Measurements from ENCODE around the gene RPA1. TPM values are rescaled to one million over a fixed set of nuclear protein-coding genes. Genes with fewer than 3 reads are reported as not detected.

RPA1 gene
- total and polyA plus RNA-seq, 7 experiments from 2014 or later, result 57.8 to 264 (median 85.2) TPM

DNA sequence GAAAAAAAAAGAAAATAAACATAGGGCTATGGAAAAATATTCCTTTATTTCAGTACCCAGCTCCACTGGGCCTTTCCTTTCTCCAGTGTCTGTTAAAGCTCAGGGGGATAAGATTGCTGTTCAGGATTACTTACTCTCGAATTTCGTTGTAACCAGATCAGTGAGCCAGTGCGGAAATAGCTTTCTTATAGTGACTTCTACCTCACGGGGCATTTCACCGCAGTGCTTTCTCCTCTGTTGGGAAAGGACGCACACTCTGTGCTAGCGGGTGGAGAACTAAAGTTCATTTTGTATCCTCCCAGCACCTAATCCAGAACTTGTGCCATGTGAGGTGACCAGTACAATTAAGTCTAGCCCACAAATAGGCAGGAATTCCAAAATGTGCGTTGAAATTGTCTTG lies 38.3 kb downstream of the RPA1 start:
- Mint-ChIP-seq H3K36me3 (peaks cover 0 to 29% (median 4%) of the 10 kb centered on the region in 5 donors), H3K9me3 (peaks cover 0 to 4% (median 0%) of the 10 kb centered on the region in 11 donors), H3K27ac (peak overlapping the region in 3 of 9 donors; percentile 47 to 98 (median 91)), H3K27me3 (no peaks in the 10 kb centered on the region), H3K4me3 (no peak overlapping the region), H3K4me1 (peaks cover 31 to 61% (median 50%) of the 10 kb centered on the region in 7 donors)
- Histone ChIP-seq H3K27me3 (ENCODE audit: control insufficient read depth in 2 of 2, insufficient read depth in 2 of 2, low read length in 2 of 2) (no peaks in the 10 kb centered on the region), H3K4me3 (ENCODE audit: low read length) (no peak overlapping the region), H3K4me1 (ENCODE audit: control insufficient read depth in 2 of 2, insufficient read depth in 2 of 2, low read length in 2 of 2) (peaks cover 29 to 33% of the 10 kb centered on the region in 2 donors), H3K9me3 (ENCODE audit: control insufficient read depth in 2 of 3, low read length in 3 of 3) (no peaks in the 10 kb centered on the region), H3K36me3 (ENCODE audit: control insufficient read depth in 2 of 3, insufficient read depth in 3 of 3, low read length in 3 of 3) (peaks cover 0 to 1% (median 0%) of the 10 kb centered on the region in 3 experiments), H3K27ac (ENCODE audit: low read depth, low read length) (no peak overlapping the region)
- CTCF ChIA-PET, result interaction anchor here (0.7 kb wide), 1 partner anchor 48 kb away, joined by 4 read pairs; no protein-coding TSS in a partner anchor
- POLR2A ChIA-PET, result interaction anchor here (0.7 kb wide), 1 partner anchor 54 kb away, joined by 3 read pairs; no protein-coding TSS in a partner anchor
- intact Hi-C loops (cut with micrococcal nuclease), result no loop called here
- ATAC-seq, result no peak
- no peak for DNase-seq

DNA sequence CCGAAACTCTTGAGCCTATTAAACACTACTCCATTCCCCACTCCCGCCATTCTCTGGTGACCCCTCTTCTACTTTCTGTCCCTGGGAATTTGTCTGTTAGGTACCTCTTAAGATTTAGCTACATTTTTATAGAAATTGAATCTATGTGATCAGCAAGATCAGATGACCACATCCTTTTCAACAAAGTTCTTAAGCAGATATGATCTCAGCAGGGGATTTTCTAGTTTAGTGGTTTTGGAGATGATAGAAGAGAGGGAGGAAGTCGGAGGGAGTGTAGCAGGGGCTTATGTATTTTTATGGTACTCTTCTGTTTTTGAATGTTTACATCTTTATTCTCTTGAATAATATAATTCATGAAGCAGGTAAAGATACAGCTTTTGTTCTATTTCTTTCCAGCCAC lies 40.8 kb downstream of the RPA1 start:
- peak overlapping the region; percentile 90 to 99 (median 96) for H3K27ac Mint-ChIP-seq
- CTCF ChIA-PET, result interaction anchor here (1.4 kb wide), 1 partner anchor 154 kb away, joined by 4 read pairs; no protein-coding TSS in a partner anchor
- peak overlapping the region; percentile 88 for H3K27ac ChIP-seq (ENCODE audit: low read depth, low read length)

DNA sequence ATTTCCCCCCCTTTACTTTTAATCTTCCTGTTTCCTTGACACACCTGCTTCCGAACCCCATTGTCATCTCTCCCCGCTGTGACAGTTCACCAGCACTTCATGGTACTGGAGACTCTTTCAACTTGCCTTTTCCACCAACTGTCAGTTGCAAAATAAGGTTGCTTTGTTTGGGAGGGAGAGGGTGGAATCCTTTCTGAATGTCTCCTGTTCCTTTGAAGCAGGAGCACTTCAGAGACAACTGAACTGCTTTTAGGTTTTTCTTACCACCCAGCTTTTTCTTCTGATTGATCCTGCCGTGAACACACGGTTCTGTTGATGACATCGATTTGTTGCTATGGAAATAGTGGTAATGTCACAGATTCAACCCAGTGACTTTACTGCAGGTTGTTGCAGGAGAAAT lies 42.0 kb downstream of the RPA1 start:
- H3K4me1 Mint-ChIP-seq, result peaks cover 43 to 78% (median 68%) of the 10 kb centered on the region in 7 donors
- intact Hi-C loops (cut with micrococcal nuclease), result loop anchor here (1.0 to 10.0 kb wide), 6 partner anchors 11 to 531 kb away; partner anchors contain the start of genes MNT (in 1 of the 2), OVCA2 (in 1 of the 2), RPA1 (in 1 of the 2) and RTN4RL1 (in 1 of the 2)
- Histone ChIP-seq H3K27me3 (ENCODE audit: control insufficient read depth in 2 of 2, insufficient read depth in 2 of 2, low read length in 2 of 2) (no peaks in the 10 kb centered on the region), H3K27ac (ENCODE audit: low read depth, low read length) (peak overlapping the region; percentile 88), H3K36me3 (ENCODE audit: control insufficient read depth in 2 of 3, insufficient read depth in 3 of 3, low read length in 3 of 3) (peaks cover 8 to 20% (median 9%) of the 10 kb centered on the region in 3 experiments), H3K4me3 (ENCODE audit: low read length) (peak overlapping the region; percentile 11), H3K9me3 (ENCODE audit: control insufficient read depth in 2 of 3, low read length in 3 of 3) (no peaks in the 10 kb centered on the region), H3K4me1 (ENCODE audit: control insufficient read depth in 2 of 2, insufficient read depth in 2 of 2, low read length in 2 of 2) (peaks cover 34 to 40% of the 10 kb centered on the region in 2 donors)
- peaks cover 3 to 49% (median 19%) of the 10 kb centered on the region in 5 donors for H3K36me3 Mint-ChIP-seq
- ChIA-PET CTCF (no interaction called here), POLR2A (interaction anchor here (0.7 to 1.0 kb wide), 3 partner anchors 12 to 188 kb away, joined by 3 read pairs; no protein-coding TSS in a partner anchor)
- H3K27ac Mint-ChIP-seq, result peak overlapping the region; percentile 90 to 99 (median 96)
- no peaks in the 10 kb centered on the region for H3K27me3 Mint-ChIP-seq
- H3K4me3 Mint-ChIP-seq, result peak overlapping the region; percentile 71 to 93 (median 84)
- peak; percentile 80 for ATAC-seq
- H3K9me3 Mint-ChIP-seq, result peaks cover 0 to 4% (median 0%) of the 10 kb centered on the region in 11 donors
- peak in 8 of 9 donors; percentile 30 to 90 (median 85) for DNase-seq

More for the DNA sequence above, 40.8 kb downstream of the RPA1 start:
- H3K9me3 ChIP-seq (ENCODE audit: control insufficient read depth in 2 of 3, low read length in 3 of 3), result no peaks in the 10 kb centered on the region
- H3K4me3 Mint-ChIP-seq, result peak overlapping the region; percentile 16 to 93 (median 82)
- no peaks in the 10 kb centered on the region for H3K27me3 ChIP-seq (ENCODE audit: control insufficient read depth in 2 of 2, insufficient read depth in 2 of 2, low read length in 2 of 2)
- no peaks in the 10 kb centered on the region for H3K27me3 Mint-ChIP-seq
- POLR2A ChIA-PET, result interaction anchor here (0.9 to 2.1 kb wide), 5 partner anchors 9 to 186 kb away, joined by 3 to 8 read pairs (median 3); no protein-coding TSS in a partner anchor
- peaks cover 43 to 79% (median 71%) of the 10 kb centered on the region in 7 donors for H3K4me1 Mint-ChIP-seq
- H3K36me3 ChIP-seq (ENCODE audit: control insufficient read depth in 2 of 3, insufficient read depth in 3 of 3, low read length in 3 of 3), result peaks cover 6 to 9% (median 6%) of the 10 kb centered on the region in 3 experiments
- peaks cover 34 to 40% of the 10 kb centered on the region in 2 donors for H3K4me1 ChIP-seq (ENCODE audit: control insufficient read depth in 2 of 2, insufficient read depth in 2 of 2, low read length in 2 of 2)
- intact Hi-C loops (cut with micrococcal nuclease), result loop anchor here (1.0 to 10.0 kb wide), 8 partner anchors 40 to 532 kb away; partner anchors contain the start of genes RPA1 (in 2 of the 2), MNT (in 1 of the 2), OVCA2 (in 1 of the 2) and RTN4RL1 (in 1 of the 2)
- H3K4me3 ChIP-seq (ENCODE audit: low read length), result no peak overlapping the region
- DNase-seq (peak in 7 of 9 donors; percentile 60 to 86 (median 79)), ATAC-seq (peak; percentile 81)
- H3K9me3 Mint-ChIP-seq, result peaks cover 0 to 4% (median 0%) of the 10 kb centered on the region in 11 donors
- peaks cover 0 to 45% (median 15%) of the 10 kb centered on the region in 5 donors for H3K36me3 Mint-ChIP-seq

DNA sequence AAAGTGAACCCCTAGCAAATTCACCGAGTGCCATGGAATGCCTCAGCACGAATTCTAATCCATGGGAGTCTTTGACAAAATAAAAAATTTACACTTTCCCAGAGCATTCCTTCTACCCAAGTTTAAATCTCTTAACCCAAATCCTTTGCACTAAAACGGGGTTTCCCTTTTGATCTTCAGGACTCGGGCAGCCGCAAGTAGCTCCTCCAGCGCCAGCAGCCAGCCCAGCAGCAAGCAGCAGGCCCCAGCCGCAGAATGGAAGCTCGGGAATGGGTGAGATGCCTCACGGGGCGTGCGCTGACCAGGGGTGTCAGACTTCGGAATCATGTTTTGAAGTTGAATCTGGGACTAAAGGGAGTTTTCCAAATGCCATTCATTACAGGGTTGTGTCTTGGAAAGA lies 42.4 kb downstream of the RPA1 start:
- H3K27me3 Mint-ChIP-seq, result no peaks in the 10 kb centered on the region
- H3K4me3 ChIP-seq (ENCODE audit: low read length), result peak overlapping the region; percentile 11
- H3K36me3 ChIP-seq (ENCODE audit: control insufficient read depth in 2 of 3, insufficient read depth in 3 of 3, low read length in 3 of 3), result peaks cover 12 to 25% (median 14%) of the 10 kb centered on the region in 3 experiments
- peak overlapping the region; percentile 90 to 99 (median 96) for H3K27ac Mint-ChIP-seq
- peak overlapping the region; percentile 71 to 93 (median 84) for H3K4me3 Mint-ChIP-seq
- H3K9me3 Mint-ChIP-seq, result peaks cover 0 to 4% (median 0%) of the 10 kb centered on the region in 11 donors
- H3K9me3 ChIP-seq (ENCODE audit: control insufficient read depth in 2 of 3, low read length in 3 of 3), result no peaks in the 10 kb centered on the region
- ChIA-PET POLR2A (interaction anchor here (0.6 to 1.0 kb wide), 4 partner anchors 11 to 188 kb away, joined by 3 to 6 read pairs (median 3); no protein-coding TSS in a partner anchor), CTCF (no interaction called here)
- peaks cover 34 to 40% of the 10 kb centered on the region in 2 donors for H3K4me1 ChIP-seq (ENCODE audit: control insufficient read depth in 2 of 2, insufficient read depth in 2 of 2, low read length in 2 of 2)
- intact Hi-C loops (cut with micrococcal nuclease), result loop anchor here (5.0 to 10.0 kb wide), 4 partner anchors 153 to 530 kb away; partner anchors contain the start of genes MNT (in 1 of the 2), OVCA2 (in 1 of the 2) and RTN4RL1 (in 1 of the 2)
- H3K27me3 ChIP-seq (ENCODE audit: control insufficient read depth in 2 of 2, insufficient read depth in 2 of 2, low read length in 2 of 2), result no peaks in the 10 kb centered on the region
- H3K36me3 Mint-ChIP-seq, result peaks cover 7 to 53% (median 24%) of the 10 kb centered on the region in 5 donors
- peak in 1 of 9 donors; percentile 7 for DNase-seq
- ATAC-seq, result no peak
- H3K27ac ChIP-seq (ENCODE audit: low read depth, low read length), result peak overlapping the region; percentile 88
- H3K4me1 Mint-ChIP-seq, result peaks cover 44 to 77% (median 63%) of the 10 kb centered on the region in 7 donors

DNA sequence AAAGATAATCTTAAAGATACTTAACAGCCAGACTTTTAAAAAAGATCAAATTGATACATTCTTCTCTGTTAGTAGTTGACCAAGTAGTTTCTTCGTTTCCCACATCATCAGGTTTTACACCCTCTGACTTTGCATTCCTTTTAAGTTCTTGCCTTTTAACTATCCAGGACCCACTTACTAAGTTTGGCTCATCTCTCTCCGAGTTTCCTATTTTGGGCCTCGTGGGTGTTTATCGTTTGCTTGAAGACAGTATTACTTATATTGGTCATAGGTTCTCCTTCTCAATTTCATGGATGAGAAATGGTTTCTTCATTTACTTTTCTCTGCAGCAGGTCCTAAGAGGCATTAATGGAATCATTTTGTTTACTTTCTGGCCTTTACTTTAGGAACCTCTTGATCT lies 43.2 kb downstream of the RPA1 start:
- CTCF ChIA-PET, result no interaction called here
- ATAC-seq, result no peak
- Mint-ChIP-seq H3K36me3 (peaks cover 7 to 55% (median 28%) of the 10 kb centered on the region in 5 donors), H3K27me3 (no peaks in the 10 kb centered on the region), H3K9me3 (peaks cover 0 to 4% (median 0%) of the 10 kb centered on the region in 11 donors), H3K4me1 (peaks cover 43 to 81% (median 63%) of the 10 kb centered on the region in 7 donors), H3K4me3 (peak overlapping the region; percentile 48 to 93 (median 74)), H3K27ac (peak overlapping the region; percentile 79 to 99 (median 94))
- Histone ChIP-seq H3K27me3 (ENCODE audit: control insufficient read depth in 2 of 2, insufficient read depth in 2 of 2, low read length in 2 of 2) (no peaks in the 10 kb centered on the region), H3K36me3 (ENCODE audit: control insufficient read depth in 2 of 3, insufficient read depth in 3 of 3, low read length in 3 of 3) (peaks cover 13 to 32% (median 15%) of the 10 kb centered on the region in 3 experiments), H3K9me3 (ENCODE audit: control insufficient read depth in 2 of 3, low read length in 3 of 3) (no peaks in the 10 kb centered on the region), H3K4me1 (ENCODE audit: control insufficient read depth in 2 of 2, insufficient read depth in 2 of 2, low read length in 2 of 2) (peaks cover 34 to 40% of the 10 kb centered on the region in 2 donors), H3K27ac (ENCODE audit: low read depth, low read length) (peak overlapping the region; percentile 88), H3K4me3 (ENCODE audit: low read length) (no peak overlapping the region)
- POLR2A ChIA-PET, result interaction anchor here (0.6 kb wide), 1 partner anchor 175 kb away, joined by 6 read pairs; no protein-coding TSS in a partner anchor
- intact Hi-C loops (cut with micrococcal nuclease), result loop anchor here (1.0 to 10.0 kb wide), 5 partner anchors 152 to 529 kb away; partner anchors contain the start of genes MNT (in 1 of the 2), OVCA2 (in 1 of the 2) and RTN4RL1 (in 1 of the 2)
- DNase-seq, result peak in 1 of 9 donors; percentile 3

DNA sequence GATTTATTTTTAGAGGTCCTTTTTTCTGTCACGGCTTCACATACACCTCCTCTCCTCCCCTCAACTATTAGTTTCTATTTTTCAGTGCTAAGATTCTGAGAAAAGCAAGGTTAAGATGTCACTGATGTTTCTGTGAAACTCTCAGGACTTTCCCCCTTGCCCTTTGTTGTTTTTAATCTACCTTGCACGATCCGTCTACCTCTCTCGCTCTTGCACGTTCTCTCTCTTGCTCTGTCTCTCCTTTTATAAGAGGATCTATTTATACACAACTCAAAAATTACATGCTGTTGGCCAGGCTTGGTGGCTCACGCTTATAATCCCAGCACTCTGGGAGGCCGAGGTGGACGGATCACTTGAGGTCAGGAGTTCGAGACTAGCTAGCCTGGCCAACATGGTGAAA lies 43.6 kb downstream of the RPA1 start:
- H3K36me3 ChIP-seq (ENCODE audit: control insufficient read depth in 2 of 3, insufficient read depth in 3 of 3, low read length in 3 of 3), result peaks cover 15 to 36% (median 16%) of the 10 kb centered on the region in 3 experiments
- no peaks in the 10 kb centered on the region for H3K27me3 ChIP-seq (ENCODE audit: control insufficient read depth in 2 of 2, insufficient read depth in 2 of 2, low read length in 2 of 2)
- Mint-ChIP-seq H3K4me1 (peaks cover 43 to 80% (median 63%) of the 10 kb centered on the region in 7 donors), H3K4me3 (peak overlapping the region; percentile 48 to 93 (median 74)), H3K27ac (peak overlapping the region; percentile 79 to 99 (median 94)), H3K36me3 (peaks cover 7 to 53% (median 28%) of the 10 kb centered on the region in 5 donors), H3K27me3 (no peaks in the 10 kb centered on the region), H3K9me3 (peaks cover 0 to 4% (median 0%) of the 10 kb centered on the region in 11 donors)
- intact Hi-C loops (cut with micrococcal nuclease), result loop anchor here (1.0 to 10.0 kb wide), 5 partner anchors 151 to 529 kb away; partner anchors contain the start of genes MNT (in 1 of the 2), OVCA2 (in 1 of the 2) and RTN4RL1 (in 1 of the 2)
- H3K27ac ChIP-seq (ENCODE audit: low read depth, low read length), result peak overlapping the region; percentile 88
- no peaks in the 10 kb centered on the region for H3K9me3 ChIP-seq (ENCODE audit: control insufficient read depth in 2 of 3, low read length in 3 of 3)
- H3K4me1 ChIP-seq (ENCODE audit: control insufficient read depth in 2 of 2, insufficient read depth in 2 of 2, low read length in 2 of 2), result peaks cover 34 to 40% of the 10 kb centered on the region in 2 donors
- ChIA-PET CTCF (no interaction called here), POLR2A (no interaction called here)
- no peak overlapping the region for H3K4me3 ChIP-seq (ENCODE audit: low read length)
- ATAC-seq (peak; percentile 23), DNase-seq (peak in 4 of 9 donors; percentile 6 to 37 (median 28))
